Eye (tissue), 1 donor: ENCODE measurements around the gene TMEM151B.
"Not testable (repeated sequence)": the region's sequence is repeated elsewhere in the genome, so short reads cannot be mapped to it uniquely, and the experiment has no call there.

Source experiments
- DNase-seq: peaks from one replicate; pipeline ENCODE4 v3.0.0-alpha.2; 2015

Gene TMEM151B

DNA sequence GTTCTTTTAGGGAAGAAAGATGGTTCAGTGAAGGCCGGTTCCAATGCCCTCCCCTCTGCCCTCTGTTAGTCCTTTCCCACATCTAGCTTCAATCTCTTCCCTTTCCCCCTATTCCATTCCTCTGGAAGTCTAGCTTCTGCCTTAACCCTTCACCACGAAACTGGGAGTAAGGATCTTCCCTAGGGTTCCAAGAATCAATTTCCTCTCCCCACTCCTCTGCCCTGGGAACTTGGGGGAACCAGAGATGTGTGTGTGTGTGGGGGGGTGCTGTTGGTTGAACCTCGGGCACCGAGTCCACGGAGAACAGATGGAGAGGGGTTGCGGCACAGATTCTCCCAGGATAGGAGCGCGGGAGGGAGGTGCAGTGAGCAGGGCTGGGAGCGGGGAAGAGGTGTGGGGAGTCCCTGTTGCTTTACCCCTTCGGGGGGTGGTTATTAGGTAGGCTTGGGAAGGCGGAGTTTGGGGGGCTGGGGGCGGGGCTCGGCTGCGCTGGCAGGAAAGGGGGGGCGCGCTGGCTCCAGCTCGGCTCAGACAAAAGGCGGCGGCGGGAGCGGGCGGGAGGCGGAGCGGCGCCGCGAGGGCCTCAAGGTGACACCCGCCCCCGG lies at the start of gene TMEM151B:
TMEM151B (plus strand) TSS at position 530 of the 605 bp plus-strand sequence. CDS start 293 bp downstream, outside the sequence.
- peak; percentile 64 for DNase-seq

DNA sequence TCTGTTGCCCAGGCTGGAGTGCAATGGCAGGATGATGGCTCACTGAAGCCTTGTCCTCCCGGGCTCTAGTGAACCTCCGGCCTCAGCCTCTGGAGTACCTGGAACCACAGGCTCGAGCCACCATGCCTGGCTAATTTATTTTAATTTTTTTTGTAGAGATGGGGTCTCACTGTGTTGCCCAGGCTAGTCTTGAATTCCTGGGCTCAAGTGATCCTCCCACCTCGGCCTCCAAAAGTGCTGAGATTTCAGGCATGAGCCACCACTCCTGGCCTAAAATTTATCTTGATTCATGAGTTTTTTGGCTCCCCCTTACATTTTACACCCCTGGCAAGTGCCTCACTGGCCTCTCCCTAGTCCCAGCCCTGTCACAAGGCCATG lies 49.3 kb upstream of the TMEM151B start:
- DNase-seq, result no peak

- DNase-seq, result peak; percentile 72
Observed at GRCh38 chr6:44221291-44221960, 48.8 kb upstream of the TMEM151B start.

- DNase-seq, result no peak
Observed at GRCh38 chr6:44221961-44222335, 48.3 kb upstream of the TMEM151B start.

DNA sequence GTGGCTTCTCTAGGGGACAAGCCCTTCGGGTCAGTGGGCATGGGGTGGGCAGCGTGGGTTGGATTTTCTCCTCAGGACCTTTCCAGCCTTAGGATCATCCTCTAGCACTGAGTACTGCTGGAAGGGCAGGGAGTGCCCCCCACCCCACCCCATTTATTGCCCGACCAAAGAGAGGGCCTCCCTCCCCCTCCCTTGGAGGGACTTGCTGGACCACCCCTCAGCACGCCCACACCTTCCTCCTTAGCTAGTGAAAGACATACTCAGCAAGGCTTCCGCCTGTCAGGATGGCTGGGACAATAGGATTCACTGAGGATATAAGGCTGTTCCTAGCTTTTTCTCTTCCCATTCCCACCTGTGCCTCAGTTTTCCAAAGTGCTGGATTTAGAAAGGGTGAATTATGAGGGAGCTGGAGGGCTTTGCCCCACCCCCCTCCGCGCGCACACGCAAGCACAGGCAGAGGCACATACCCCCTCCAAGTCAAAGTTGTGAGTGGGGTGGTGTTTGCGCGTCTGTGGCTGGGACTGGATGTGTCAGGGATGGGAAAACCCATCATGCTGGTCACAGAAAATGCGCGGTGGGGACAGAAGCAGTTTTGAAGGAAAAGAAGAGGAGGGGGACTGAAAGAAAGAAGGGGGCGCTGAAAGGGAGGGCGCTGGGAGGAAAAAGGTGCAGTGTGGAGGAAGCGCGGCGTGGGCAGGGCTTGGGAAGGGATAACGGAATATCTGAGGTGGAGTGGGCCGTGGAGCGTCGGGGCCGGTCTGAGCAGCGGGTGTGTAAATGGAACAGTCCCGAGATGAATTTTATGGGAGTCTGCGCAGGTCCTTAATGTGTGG lies 47.5 kb upstream of the TMEM151B start:
- DNase-seq, result peak; percentile 41

DNA sequence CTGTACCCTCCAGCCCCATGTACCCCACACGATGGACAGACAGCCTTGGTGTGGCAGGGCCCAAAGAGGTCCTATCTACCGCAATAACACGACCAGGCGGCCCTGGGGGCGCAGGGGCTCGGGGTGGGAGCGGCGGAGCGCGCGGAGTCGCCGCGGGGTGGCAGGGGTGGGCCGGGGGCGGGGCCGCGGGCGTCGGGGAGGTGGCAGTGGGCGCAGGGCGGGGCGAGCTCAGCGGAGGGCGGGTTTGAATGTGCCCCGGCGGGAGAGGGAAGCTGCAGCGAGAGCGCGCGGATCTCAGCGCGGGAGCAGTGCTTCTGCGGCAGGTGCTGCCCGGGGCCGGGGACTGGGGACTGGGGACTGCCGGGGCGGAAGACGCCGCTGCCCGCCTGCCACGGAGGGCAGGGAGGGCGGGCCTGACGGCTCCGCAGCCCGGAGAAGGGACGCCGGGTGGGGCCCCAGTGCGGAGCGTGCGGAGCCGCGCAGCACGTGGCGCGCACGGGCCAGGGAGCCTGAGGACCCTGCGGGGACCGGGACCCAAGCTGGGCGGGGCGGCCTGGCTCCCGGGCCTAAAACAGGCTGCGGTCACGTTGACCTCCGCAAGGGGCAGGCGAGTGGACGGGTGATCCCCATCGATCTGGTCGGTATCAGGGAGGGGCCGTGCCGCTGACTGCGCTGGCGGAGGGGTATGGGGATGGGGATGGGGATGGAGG lies 46.8 kb upstream of the TMEM151B start, which contains the start of gene SLC29A1:
SLC29A1 (plus strand) TSS at position 277 of the 710 bp plus-strand sequence. CDS start 3,719 bp downstream, outside the sequence.
- DNase-seq, result peak; percentile 85

DNA sequence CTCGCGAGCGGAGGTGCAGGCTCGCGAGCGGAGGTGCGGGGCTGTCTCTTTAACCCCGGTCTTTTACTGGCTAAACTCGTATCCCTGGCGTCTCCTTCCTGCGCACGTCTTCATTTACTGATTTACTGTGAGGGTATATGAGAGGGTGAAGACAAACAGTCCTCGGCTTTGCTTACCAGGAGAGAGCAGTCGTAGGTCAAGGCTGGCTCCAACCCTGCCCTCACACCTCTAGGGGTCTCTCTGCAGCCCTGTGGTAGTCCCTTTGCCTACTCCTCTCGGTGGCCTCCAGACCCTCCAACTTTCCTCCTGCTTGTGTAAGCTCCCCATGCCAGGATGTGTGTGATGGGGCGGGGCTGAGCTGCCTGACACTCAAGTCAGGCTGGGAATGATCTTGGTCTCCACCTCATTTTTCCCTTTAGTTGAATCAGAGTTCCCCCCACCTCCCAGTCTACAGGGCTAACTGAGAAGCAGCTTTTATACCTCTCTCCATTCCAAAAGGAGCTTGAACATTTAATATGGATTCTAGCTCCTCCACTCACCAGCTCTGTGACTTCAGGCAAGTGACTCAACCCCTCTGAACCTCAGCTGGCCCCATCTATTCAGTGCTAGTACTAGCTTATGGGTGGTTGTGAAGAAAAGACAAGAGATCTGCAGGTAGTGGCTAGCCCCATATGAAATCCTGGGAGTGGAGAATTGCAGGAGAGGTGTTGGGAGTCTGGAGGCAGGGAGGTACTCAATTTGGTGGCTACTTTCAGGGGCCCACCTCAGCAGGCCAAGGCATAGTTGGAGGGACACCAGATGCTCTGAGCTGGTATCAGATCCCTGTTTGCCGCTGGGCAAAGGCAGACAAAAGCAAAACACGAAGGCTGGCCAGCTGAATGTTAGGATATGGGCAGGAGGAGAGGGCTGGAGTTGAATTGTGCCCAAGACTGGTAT lies 46.0 kb upstream of the TMEM151B start:
- DNase-seq, result no peak

- DNase-seq, result no peak
Observed at GRCh38 chr6:44224965-44225305, 45.3 kb upstream of the TMEM151B start.

- no peak for DNase-seq
Observed at GRCh38 chr6:44225579-44226325, 44.5 kb upstream of the TMEM151B start.

DNA sequence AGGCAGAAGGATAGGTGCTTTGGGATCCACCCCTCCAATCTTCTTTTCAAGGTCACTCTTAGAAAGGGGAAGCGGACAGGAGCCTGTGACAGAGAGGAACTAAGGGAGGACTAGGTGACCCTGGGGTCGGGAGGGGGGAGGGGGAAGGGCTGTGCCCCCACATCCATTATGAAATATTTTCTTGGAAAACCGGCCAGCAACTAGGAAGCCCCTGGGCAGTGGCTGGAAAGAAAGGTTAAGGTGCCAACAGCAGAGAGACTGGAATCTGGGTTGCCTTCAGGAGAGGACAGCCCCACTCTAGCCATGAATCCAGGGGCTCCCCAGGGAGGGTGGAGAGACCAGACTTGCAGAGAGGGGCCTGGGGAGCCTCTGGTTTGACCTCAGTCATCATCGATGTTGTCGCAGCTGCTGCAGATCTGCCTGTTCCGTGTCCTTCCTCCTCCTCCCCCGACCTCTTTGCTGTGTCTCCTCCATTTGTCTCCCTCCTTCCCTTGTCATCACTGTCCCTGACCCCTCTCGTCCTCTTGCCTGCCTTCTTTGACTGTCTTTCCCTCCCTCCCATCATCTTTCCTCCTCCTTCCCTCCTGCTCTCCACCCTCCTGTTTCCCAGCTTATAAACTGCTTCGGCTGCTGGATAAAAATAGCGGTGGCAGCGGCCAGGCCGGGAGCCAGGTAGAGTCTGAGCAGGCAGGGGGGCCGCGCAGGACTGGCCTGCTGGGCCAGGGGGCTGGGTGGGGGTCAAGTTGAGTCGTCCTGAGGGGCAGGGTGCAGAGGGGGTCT lies 43.7 kb upstream of the TMEM151B start:
- peak; percentile 57 for DNase-seq

- DNase-seq, result peak; percentile 47
Observed at GRCh38 chr6:44227148-44227793, 43.0 kb upstream of the TMEM151B start.

- DNase-seq, result no peak
Observed at GRCh38 chr6:44228031-44228430, 42.2 kb upstream of the TMEM151B start.

DNA sequence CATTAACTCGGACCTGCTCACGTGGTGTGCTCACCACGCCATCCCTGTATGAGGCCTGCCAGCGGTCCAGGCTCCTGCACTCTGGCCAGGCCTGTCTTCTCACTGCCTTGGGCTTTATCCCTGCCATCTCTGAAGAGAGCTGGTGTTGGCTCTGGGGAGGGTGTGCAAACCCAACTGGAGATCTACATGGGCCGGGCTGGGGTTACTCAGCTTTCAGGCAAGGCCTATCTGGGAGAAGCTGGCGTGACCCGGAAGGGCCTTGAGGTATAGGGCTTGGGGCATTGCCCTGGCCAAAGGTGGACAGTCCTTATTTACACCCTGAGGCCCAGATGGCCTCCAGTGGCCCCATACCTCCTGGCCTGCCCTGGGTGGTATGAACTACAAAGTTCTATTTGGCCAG lies 41.8 kb upstream of the TMEM151B start:
- no peak for DNase-seq

DNA sequence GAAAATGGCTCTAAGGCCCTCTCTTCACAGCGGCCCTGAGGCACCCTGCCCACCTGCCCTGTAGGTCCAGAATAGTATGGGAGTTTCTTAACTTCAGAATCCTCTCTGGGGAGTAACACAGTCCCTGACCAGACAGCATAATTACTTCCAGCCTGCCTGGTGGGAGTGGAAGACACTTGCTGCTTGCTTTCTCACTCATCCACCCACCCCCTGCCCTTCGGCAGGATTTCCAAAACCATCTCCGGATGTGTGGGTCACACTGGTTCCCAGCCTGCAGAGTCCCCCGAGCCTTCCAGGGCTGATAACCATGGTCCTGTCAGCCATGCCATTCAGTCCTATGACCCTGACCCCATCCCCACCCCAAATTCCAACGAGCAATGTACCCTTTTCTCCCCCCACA lies 41.4 kb upstream of the TMEM151B start:
- no peak for DNase-seq

DNA sequence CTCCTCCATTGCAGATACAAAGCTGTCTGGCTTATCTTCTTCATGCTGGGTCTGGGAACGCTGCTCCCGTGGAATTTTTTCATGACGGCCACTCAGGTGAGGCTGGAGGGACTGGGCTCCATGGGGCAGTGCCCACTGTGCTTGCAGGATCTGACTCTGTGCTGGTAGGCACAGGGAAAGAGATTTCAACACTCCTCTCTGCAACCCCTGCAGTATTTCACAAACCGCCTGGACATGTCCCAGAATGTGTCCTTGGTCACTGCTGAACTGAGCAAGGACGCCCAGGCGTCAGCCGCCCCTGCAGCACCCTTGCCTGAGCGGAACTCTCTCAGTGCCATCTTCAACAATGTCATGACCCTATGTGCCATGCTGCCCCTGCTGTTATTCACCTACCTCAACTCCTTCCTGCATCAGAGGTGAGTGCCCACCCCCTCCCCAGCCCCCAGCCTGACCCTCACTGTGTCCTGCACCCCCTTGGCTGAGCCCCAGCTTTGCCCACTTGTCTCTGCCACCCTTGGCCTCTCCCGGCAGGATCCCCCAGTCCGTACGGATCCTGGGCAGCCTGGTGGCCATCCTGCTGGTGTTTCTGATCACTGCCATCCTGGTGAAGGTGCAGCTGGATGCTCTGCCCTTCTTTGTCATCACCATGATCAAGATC lies 40.7 kb upstream of the TMEM151B start:
- DNase-seq, result no peak

DNA sequence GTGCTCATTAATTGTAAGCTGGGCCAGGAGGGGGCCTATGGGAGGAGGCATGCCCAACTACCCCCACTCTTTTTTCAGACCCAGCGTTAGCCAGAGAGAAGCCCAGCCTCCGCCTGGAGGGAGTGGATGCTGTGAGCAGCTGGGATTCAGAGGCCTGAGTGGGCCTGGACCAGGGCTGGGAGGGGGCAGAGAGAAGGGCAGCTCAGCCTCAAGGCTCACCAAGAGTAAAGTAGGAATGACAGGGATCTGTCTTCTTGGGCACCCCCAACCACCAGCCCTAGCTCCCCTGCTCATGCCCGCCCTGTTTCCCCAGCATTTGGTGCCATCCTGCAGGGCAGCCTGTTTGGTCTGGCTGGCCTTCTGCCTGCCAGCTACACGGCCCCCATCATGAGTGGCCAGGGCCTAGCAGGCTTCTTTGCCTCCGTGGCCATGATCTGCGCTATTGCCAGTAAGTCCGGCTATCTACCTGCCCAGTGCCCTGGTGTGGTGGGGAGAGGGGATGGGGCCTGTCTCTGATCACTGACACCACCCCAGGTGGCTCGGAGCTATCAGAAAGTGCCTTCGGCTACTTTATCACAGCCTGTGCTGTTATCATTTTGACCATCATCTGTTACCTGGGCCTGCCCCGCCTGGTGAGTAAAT lies 40.1 kb upstream of the TMEM151B start:
- no peak for DNase-seq

- DNase-seq, result not testable (repeated sequence)
Observed at GRCh38 chr6:44231426-44231825, 38.8 kb upstream of the TMEM151B start.

DNA sequence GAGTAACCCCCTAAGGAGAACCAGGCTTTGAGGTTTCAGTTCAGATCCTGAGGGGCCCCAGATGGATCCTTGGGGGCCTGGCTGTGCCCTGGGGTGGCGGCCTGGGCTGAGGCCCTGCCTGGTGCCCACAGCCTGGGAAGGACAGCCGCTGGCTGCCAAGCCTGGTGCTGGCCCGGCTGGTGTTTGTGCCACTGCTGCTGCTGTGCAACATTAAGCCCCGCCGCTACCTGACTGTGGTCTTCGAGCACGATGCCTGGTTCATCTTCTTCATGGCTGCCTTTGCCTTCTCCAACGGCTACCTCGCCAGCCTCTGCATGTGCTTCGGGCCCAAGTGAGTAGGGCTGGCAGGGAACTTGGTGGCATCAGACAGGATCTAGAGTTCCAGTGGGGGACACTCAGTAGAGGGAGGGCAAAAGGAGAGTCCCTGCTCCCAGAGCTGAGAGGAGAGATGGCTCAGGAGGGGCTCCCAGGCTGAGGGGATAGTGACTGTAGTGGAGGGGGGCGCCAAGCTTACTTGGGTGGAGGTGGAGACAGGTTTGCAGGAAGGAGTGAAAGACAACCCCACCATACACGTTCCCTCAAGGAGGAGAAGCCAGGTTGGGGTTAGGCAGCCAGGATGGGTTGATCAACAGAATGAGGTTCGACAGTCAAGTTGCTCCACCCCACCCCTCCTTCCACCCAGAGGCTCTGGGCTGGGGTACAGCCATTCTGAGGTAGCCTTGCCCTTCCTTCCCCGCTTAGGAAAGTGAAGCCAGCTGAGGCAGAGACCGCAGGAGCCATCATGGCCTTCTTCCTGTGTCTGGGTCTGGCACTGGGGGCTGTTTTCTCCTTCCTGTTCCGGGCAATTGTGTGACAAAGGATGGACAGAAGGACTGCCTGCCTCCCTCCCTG lies 37.3 kb upstream of the TMEM151B start:
- no peak for DNase-seq
